Measurements from ENCODE around the gene CCL15.

GRCh38 chr17:35953720-35954119 is 47.6 kb downstream of the CCL15 start:
- TF ChIP-seq CTCF (IDR thresholded peaks at IDR 0.05) (no peak), POLR2A (IDR thresholded peaks at IDR 0.05) (no peak)
